HG03558 (cell line): ENCODE data around the gene GLIPR2.
"Not testable (repeated sequence)": the region's sequence is repeated elsewhere in the genome, so short reads cannot be mapped to it uniquely, and the experiment has no call there.

Experiments
- ATAC-seq: cut with Tn5 transposase; IDR thresholded peaks from one replicate; pipeline ENCODE4 v1.9.1; 2021; ENCODE audit warnings: moderate number of reproducible peaks; ENCODE audit not compliant: unreplicated experiment; ENCODE audit errors: extremely low read depth

Gene GLIPR2

DNA sequence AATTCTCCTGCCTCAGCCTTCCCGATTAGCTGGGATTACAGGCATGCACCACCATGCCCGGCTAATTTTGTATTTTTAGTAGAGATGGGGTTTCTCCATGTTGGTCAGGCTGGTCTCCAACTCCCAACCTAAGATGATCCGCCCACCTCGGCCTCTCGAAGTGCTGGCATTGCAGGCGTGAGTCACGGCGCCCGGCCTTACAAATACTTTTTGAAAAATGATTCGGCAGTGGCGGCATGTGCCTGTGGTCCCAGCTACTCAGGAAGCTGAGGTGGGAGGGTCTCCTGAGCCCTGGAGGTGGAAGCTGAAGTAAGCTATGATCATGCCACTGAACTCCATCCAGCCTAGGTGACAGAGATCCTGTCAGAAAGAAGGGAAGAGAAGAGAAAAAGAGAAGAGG lies 23.6 kb downstream of the GLIPR2 start:
- ATAC-seq, result not testable (repeated sequence)

DNA sequence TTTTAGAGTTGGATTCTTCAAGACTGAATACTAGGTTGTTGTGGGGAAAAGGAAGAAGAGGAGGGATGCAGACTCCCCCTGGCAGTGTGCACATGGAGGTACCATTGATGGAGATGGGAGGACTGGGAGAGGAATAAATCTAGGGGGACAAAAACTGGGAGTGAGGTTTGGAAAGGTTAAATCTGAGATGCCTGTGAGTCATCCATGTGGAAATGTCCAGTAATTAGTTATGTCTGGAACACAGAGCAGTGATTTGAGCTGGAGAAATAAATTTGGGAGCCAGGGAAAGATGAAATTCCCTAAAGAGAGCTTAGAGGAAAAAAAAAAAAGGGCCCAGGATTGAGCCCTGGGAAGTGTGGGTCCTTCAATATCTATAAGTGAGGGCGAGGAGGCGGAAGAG lies 24.7 kb downstream of the GLIPR2 start:
- no peak for ATAC-seq

DNA sequence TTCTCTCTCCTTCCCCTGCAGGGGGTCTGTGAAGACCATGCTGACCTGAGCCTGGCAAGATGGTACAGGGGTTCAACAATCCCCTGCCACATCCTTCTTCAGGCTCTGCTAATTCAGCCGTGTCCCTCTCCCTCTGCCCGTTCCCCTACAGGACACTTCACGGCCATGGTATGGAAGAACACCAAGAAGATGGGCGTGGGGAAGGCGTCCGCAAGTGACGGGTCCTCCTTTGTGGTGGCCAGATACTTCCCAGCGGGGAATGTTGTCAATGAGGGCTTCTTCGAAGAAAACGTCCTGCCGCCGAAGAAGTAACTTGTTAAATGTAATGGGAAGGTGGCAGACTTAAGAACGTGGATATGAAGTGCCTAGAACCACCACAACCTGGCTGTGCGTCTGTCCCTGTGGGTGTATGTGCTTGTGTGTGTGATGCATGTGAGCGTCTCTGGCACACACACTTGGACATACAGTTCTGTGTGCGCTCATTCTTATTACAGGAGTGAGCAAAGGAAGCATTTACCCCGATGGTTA lies 25.7 kb downstream of the GLIPR2 start:
- no peak for ATAC-seq

DNA sequence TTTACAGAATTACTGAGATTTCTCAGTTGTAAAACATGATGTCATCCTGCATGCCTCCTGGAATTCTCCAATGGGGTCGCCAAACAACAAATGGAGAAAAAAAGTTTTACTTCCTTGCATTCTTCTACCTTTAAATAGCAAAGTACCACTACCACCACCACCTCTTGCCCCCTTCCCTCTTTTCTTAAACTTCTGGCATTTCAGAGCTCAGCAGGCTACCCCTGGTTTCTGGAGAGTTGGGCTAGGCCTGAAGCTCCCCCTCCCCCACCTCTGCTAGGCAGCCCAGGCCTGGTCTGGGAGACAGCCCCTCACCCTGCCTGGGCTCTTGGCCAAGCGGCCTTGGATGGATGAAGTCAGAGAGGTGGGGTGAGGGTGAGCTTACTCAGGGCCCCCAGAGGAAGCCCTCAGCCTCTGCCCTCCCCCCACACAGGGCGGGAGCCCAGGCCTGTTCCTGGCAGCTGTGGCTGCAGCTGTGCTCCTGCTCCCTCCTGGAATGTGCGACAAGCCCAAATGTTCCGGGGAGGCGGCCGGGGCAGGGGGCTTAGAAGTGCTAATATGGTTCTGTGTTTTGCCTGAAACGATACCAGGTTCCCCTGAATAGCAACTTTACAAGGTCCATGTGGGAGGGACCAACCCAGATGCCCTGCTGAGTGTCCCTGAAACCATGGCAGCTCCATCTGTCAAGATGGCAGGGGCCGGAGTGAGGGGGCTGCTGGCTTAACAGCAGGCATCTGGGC lies 26.7 kb downstream of the GLIPR2 start:
- ATAC-seq, result no peak

DNA sequence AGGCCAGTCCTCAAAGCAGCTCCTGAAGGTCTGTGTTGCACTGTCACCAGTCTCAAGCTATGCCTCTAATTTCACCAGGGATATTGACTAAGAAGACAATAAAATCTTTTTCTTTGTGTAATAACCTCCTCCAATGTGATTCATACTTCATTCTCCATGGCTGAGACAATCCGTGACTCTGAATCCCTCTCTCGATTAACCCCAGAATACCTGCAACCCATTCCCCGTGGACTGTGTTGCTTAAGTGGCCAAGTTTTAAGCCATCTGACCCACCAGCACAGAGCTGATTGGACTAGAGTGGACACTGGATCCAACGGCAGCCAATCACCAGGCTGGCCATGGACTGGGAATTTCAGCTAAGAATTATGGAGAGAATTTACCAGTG lies 27.2 kb downstream of the GLIPR2 start:
- ATAC-seq, result no peak

DNA sequence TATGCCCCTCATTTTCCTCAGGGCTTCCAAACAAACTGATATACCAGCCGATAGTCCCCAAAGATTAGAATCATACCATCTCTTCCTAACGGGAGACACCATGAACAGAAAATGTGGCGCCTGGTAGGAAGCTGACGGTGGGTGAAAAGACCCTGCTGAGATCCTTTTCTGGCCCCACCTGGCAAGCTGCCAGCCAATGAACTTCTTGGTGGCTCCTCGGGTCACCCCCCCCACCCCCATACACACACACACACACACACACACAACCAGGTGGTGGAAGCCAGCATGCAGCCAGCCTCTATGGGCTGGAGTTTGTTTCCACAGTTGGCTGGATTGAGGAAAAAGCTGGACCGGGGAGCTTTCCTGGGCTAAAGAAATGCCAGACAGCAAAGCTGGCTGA lies 27.8 kb downstream of the GLIPR2 start:
- ATAC-seq, result no peak

DNA sequence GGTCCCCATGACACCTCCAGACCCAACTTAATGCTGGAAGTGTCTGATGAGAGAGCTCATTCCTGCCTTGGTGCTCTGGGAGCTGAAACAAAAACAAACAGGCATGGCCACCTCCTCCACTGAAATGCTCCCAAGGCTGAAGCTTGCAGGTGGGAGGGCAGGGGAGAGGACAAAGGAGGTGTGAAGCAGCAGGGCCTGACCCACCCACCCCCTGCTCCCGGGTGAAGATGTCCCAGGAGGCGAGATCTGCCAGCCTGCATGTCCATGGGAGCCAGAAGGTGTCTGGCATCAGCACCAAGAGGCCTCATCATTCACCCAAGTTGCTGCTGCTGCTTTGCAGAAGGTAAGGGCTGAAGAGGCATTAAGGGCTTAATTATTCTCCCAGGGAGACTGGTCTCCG lies 28.5 kb downstream of the GLIPR2 start:
- no peak for ATAC-seq

DNA sequence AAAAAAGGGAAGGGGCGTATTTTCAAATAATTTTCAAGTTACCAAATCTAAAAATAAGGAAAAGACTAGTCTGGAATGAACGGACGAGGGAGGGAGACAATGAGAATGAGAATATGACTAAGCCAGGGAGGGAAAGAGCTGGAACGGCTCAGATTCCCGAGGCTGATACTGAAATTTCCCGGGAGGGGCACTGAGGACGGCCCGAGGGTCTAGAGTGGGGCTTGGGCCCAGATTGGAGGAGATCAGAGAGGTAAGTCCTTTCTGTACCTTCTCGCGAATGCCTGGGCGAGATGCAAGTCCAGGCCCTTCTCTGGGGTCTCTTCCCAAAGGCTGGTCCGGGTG lies 29.3 kb downstream of the GLIPR2 start:
- ATAC-seq, result no peak

DNA sequence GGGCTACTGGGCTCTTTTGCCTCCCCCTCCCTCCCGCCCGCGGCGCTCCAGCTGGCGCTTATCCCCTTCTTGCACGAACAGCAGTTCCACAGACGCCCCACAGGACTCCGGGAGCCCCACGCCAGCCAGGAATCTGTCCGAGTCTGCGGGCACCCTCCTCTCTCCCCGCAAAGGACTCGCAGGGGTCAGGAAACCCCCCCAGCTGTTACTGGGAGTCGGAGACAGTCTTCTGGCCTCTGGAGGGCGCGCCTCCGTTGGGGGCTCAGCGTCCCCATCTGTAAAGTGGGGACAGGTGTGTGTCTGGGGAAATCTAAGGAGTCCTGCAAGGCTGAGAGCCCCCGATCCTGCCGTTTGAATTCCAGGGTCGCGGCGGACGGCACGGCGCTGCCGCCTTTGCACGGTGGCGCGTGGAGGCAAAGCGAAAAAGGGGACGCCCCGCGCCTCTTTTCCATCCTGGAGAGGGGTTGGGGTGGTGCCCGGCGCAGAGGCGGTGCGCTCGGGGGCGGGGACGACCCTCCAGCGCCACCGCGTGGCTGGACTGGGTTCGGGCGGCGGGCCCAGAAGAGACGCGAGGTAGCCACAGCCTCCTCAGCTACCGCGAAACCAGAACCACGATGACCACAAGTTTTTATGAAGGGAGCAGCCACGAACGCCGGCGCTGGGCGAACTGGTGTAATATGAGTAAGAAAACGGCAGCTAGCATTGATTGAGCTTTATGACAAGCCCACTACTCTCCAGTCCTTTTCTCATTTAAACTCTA lies 29.8 kb downstream of the GLIPR2 start:
- no peak for ATAC-seq

DNA sequence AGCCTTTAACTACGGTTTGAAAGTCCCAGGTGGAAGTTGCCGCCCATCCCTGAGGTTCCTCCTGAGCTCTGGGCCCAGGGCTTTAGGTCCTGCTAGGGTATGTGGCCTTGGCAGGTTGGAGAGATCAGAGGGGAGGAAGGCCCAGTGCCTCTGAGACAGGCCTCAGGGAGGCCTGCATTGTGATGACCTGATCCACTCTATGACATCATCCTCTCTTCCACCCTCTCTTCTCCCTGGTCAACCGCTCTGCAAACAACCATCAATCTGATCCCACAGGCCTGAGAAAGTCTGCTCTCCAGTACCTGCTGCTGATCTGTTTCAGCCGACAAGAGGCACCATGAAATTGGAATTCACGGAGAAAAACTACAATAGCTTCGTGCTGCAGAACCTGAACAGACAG lies 32.6 kb downstream of the GLIPR2 start, which contains the start of gene CCIN:
Gene CCIN (plus strand): TSS at position 223 of the 400 bp plus-strand sequence. CDS start 115 bp downstream, at position 338.
- ATAC-seq, result no peak

DNA sequence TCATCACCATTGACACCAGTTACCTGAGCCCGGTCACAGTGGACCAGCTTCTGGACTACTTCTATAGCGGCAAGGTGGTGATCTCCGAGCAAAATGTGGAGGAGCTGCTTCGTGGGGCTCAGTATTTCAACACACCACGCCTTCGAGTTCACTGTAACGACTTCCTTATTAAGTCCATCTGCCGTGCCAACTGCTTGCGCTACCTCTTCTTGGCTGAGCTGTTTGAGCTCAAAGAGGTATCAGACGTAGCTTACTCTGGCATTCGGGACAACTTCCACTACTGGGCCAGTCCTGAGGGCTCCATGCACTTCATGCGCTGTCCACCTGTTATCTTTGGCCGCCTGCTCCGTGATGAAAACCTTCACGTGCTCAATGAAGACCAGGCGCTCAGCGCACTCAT lies 33.2 kb downstream of the GLIPR2 start:
- ATAC-seq, result no peak

DNA sequence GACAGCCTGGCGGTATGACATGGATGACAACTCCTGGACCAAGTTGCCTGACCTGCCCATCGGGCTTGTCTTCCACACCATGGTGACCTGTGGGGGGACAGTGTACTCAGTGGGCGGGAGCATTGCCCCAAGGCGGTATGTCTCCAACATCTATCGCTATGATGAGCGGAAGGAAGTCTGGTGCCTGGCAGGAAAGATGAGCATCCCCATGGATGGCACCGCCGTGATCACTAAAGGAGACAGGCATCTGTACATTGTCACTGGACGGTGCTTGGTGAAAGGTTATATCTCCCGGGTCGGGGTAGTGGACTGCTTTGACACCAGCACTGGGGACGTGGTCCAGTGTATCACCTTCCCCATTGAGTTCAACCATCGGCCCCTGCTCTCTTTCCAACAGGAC lies 34.0 kb downstream of the GLIPR2 start:
- ATAC-seq, result no peak

DNA sequence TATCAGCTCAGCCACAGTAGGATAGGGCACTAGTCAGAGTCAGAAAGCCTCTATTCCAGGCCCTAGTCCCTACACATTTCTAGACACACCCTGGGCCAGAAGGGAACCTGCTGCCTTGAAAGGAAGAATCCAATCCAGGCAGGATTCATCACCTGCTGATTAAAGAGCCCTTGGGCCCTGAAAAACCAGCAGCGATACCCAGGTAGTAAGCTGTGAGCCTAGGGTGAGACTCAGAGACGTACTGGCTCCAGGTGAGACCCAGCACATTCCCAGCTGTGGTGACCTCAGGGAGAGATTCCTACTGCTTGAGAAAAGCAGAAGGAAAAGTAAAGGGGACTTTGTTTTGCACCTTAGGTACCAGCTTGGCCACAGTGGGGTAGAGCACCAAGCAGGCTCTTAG lies 37.3 kb downstream of the GLIPR2 start:
- ATAC-seq, result no peak

DNA sequence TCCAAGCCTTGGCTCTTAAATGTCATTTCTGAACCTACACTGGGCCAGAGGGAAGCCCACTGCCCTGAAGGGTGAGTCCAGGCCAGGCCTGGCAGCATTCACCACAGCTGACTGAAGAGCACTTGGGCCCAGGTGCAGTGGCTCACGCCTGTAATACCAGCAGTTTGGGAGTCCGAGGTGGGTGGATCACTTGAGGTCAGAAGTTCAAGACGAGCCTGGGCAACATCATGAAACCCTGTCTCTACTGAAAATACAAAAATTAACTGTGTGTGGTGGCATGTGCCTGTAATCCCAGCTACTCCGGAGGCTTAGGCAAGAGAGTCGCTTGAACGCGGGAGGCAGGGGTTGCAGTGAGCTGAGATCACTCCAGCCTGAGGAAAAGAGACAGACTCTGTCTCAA lies 37.7 kb downstream of the GLIPR2 start:
- ATAC-seq, result no peak

DNA sequence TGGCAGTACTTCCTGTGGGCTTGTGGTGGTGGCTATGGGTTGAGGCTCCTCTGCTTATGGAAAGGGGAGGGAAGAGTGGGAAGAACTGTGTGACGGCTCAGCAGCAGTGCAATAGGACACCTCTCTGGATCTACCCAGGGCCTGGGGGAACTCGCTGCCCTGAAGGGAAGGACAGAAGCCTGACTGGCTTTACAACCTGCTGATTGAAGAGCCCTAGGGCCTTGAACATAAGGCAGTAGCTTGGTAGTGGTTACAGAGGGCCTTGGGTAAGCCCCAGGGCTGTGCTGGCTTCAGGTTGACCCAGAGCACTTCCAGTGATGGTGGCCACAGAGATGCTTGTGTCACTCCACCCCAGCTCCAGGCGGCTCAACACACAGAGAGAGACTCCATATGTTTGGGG lies 38.2 kb downstream of the GLIPR2 start:
- no peak for ATAC-seq

DNA sequence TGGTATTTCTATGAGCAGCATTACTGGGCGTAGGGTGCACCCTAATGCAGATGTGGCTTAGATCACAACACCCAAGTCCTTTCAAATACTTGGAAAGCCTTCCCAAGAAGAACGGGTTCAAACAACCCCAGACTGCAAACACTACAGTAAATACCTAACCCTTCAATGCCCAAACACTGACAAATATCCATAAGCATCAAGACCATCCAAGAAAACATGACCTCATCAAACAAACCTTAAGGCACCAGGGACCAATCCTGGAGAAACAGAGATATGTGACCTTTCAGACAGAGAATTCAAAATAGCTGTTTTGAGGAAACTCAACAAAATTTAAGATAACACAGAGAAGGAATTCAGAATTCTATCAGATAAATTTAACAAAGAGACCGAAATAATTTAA lies 38.7 kb downstream of the GLIPR2 start:
- ATAC-seq, result not testable (repeated sequence)

DNA sequence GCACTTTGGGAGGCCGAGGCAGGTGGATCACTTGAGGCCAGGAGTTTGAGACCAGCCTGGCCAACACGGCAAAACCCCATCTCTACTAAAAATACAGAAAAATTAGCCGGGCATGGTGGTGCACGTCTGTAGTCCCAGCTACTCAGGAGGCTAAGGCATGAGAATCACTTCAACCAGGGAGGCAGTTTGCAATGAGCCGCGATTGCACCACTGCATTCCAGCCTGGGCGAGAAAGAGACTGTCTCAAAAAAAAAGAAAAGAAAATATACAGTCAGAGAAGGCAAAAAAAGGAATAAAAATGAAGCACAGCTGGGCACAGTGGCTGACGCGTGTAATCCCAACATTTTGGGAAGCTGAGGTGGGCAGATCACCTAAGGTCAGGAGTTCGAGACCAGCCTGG lies 40.0 kb downstream of the GLIPR2 start:
- ATAC-seq, result not testable (repeated sequence)

DNA sequence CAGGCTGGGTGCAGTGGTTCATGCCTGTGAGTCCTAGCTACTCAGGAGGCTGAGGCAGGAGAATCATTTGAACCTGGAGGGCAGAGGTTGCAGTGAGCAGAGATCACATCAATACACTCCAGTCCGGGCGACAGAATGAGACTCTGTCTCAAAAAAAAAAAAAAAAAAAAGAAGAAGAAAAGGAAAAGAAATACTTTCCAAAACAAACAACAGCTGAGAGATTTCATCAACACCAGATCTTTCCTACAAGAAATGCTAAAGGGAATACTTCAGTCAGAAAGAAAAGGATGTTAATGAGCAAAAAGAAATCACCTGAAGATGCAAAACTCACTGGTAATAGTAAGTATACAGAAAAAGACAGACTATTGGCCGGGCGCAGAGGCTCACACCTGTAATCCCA lies 41.0 kb downstream of the GLIPR2 start:
- ATAC-seq, result no peak

DNA sequence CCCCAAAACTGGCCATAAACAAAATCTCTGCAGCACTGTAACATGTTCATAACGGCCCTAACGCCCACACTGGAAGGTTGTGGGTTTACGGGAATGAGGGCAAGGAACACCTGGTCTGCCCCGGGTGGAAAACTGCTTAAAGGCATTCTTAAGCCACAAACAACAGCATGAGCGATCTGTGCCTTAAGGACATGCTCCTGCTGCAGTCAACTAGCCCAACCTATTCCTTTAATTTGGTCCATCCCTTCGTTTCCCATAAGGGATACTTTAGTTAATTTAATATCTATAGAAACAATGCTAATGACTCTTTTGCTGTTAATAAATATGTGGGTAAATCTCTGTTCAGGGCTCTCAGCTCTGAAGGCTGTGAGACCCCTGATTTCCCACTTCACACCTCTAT lies 43.7 kb downstream of the GLIPR2 start:
- ATAC-seq, result not testable (repeated sequence)

DNA sequence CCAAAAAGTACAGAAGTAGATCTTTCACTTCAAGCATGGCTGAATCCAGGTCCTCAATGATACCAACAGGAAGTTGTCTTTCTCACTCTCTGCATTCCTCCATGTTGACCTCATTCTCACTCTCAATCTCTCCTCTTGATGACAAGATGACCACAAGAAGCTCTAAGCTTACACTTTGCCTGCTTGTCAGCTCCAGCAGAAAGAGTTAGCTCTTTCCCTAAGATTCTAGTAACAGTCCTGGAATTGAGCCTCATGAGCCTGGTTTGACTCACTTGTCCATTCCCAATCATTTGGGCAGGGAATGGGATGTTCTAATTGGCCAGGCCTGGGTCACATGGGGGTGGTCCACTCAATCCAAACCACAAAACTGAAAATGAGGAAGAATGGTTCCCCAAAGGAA lies 50.9 kb downstream of the GLIPR2 start:
- no peak for ATAC-seq

DNA sequence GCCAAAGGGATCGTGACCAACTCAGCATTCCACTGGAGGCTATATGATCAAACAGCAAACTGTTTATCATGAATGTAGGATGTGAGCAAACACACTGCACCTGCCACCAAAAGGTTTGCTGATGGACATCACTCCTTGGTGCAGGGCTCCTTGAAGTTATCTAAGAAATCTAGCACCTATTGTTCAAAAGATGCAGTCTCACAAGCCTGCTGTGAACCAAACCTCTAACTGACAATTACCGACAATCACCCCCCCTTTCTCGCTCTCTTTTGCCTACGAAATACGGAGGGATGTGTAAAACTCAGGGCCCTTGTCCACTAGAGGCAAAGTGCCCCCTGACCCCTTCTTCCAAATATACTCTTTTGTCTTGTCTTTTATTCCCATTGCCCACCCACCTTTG lies 51.7 kb downstream of the GLIPR2 start:
- ATAC-seq, result no peak

DNA sequence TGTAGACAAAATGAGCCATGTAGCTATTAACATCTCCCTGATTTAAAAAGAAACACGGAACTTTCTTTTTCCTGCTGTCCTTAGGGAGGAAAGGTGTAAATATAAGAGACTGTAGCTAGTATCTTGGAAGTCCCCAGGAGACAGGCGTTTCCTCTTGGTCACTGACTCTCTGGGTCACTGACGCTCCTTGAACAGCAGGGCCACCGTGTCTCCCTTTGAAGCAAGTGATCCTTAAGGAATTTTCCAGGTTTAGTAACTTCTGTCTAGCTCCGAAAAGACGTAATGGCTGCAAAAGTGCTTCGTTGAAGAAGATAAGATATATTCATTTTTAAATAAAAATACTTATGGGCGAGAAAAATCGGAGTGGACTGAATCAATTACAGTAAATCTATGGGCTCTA lies 53.4 kb downstream of the GLIPR2 start:
- ATAC-seq, result no peak
